ENCODE data around the gene ZNF428.
"Not testable (repeated sequence)": the region's sequence is repeated elsewhere in the genome, so short reads cannot be mapped to it uniquely, and the experiment has no call there.

Gene ZNF428

DNA sequence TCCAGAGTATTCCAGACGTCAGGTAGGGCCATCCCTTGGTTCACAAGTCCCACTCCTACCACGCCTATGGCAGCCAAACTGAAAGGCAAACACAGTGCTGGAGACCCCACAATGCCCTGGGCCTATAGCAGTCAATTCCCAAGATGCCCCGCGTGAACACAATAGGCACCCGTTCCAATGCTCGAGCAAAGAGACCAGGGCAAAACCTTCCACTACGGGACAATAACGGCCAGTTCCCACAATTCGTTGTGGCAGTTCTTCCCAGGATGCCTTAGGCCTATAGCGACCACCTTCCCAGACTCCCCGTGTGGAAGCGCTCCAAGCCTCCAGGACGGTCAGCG, 538 bp downstream of the ZNF428 start:
- FAIRE-seq (no peak), DNase-seq (ENCODE audit: low spot score) (peak; percentile 17)

DNA sequence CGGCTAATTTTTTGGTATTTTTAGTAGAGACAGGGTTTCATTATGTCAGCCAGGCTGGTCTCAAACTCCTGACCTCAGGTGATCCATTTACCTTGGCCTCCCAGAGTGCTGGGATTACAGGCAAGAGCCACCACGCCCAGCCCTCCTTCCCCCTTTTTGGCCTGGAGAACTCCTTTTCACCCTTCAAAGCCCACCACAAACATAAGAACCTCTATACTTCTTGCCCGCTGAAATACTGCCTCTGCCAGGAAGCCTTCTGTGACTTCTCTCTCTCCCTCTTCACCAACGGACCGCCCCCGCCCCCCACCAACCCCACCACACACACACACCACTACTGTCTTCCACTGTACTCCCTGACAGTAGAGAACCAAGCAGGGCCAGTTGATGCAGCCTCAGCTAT, 2.5 kb downstream of the ZNF428 start:
- DNase-seq (ENCODE audit: low spot score) (no peak), FAIRE-seq (no peak)

- no peak for FAIRE-seq
- DNase-seq (ENCODE audit: low spot score): no peak
Observed at GRCh38 chr19:43616306-43616705, 3.1 kb downstream of the ZNF428 start.

DNA sequence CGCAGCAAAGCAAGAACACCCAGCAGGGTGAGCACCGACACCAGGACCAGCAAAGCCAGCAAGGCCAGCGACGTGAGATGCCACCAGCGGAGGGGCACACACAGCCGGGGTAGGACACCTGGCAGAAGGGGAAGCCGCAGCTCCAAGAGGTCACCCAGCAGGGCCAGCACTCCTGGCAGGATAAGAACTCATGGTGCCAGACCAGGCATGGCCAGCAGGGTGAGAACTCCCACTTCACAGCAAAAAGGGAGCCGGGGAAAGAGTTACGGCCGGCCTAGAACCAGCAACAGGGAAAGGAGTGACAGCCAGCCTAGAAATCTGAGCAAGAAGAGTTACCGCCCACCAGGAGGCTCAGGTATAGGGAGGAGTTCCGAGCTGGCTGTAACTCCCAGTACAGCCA, 7.1 kb downstream of the ZNF428 start:
- no peak for DNase-seq (ENCODE audit: low spot score)
- FAIRE-seq: no peak

DNA sequence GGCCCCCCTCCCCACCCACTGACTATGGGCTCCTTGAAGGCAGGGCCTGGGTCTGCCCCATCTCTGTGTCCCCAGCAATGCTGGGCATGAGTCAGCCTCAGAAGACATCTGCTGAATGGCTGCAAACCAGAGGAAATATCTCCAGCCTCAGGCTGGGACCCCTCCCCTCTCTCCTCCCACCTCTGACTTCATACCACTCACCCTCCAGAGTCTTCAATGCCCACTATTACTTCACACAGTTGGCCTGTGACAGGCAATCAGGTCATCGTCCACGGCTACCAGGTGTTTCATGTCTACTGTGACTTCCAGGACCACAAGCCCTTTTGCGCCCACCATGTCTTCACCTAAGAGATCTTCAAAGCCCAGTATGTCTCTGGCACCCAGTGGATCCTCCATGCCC, 7.6 kb downstream of the ZNF428 start, which contains the start of gene SRRM5:
Gene SRRM5, plus strand, starts transcription at position 301 of the 400 bp plus-strand sequence. Its CDS starts 34 bp downstream, at position 335.
- DNase-seq (ENCODE audit: low spot score) (no peak), FAIRE-seq (no peak)

- FAIRE-seq (no peak), DNase-seq (ENCODE audit: low spot score) (no peak)
Observed at GRCh38 chr19:43610493-43610892, 8.9 kb downstream of the ZNF428 start.

- FAIRE-seq: no peak
- no peak for DNase-seq (ENCODE audit: low spot score)
Observed at GRCh38 chr19:43609872-43610271, 9.6 kb downstream of the ZNF428 start.

DNA sequence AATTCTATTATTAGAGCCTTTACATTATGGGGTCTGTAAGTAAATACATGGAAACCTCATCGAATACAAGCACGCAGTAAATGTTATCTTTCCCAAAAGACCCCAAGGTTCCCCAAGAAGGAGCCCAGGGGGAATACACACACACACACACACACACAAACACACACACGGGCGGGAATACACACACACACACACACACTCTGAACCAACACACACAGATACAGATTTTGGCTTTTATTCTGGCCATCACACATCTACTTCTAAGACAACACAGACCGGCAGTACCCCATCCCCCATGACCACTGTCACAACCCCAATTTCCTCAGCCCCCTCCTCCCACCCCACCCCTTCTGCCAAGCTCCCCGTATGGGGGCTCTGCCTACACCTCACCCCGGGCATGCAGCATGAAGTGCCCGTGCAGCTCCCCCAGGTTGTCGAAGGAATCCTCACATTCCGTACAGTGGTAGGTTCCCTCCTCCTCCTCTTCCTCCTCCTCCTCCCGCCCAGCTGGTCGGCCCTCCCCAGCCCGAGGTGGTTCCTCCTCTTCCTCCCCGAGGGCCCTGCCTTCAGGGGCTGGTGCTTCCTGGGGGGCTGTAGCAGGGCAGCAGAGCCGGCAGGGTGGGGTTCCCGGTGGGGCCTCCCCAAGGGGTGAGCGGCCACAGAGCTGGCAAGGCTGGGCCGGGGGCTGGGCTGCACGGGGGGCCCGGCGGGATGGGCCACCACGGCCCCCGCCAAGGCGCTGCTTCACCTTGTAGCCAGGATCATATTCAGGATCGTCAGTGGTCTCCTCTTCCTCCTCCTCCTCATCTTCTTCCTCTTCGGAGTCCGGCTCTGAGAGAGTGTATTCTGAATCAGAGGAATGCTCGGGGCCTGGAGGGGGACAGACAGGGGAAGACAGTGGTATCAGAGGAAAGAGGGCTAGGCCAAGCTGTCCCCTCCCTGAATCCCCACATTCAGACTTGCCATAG, 11.9 kb downstream of the ZNF428 start:
- FAIRE-seq: no peak
- no peak for DNase-seq (ENCODE audit: low spot score)

- DNase-seq (ENCODE audit: low spot score) (no peak), FAIRE-seq (no peak)
Observed at GRCh38 chr19:43606569-43607229, 12.7 kb downstream of the ZNF428 start.

- DNase-seq (ENCODE audit: low spot score) (no peak), FAIRE-seq (no peak)
Observed at GRCh38 chr19:43605875-43606568, 13.4 kb downstream of the ZNF428 start.

GRCh38 chr19:43600326-43600725, 19.1 kb downstream of the ZNF428 start:
- not testable (repeated sequence) for FAIRE-seq; DNase-seq (ENCODE audit: low spot score)

DNA sequence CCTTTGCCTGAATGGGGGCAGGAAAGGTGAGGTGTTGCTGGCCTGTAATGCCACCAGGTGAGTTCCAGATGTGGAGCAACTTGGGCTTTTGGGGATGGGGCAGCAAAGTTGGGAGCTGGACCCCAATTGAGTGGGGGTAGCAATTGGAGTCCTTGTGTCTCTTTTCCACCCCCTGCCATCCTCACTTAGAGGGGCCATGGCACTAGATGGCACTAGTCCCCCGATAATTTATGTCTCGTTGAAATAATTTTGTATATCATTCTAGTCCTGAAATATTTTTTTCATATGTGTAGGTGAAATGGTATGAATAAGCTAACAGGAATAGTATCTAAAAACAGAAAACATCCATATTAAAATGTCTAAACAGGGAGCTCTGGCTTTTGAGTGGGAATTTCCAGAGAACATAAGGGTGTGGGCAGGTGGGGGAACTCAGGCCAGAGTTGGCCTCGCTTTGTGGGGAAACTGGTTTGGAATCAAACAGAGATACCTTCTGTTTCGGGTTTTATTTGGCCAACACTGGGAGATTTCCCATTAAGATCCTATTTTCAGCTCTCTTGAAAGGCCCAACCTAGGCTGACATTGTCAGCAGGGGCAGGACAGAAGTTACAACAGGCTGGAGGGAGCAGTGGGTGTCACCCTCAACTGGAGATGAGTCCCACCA, 19.7 kb downstream of the ZNF428 start:
- FAIRE-seq (no peak), DNase-seq (ENCODE audit: low spot score) (no peak)

GRCh38 chr19:43598445-43599240, 20.8 kb downstream of the ZNF428 start:
- no peak for DNase-seq (ENCODE audit: low spot score)
- no peak for FAIRE-seq

- FAIRE-seq: no peak
- DNase-seq (ENCODE audit: low spot score): no peak
Observed at GRCh38 chr19:43597876-43598275, 21.6 kb downstream of the ZNF428 start.

DNA sequence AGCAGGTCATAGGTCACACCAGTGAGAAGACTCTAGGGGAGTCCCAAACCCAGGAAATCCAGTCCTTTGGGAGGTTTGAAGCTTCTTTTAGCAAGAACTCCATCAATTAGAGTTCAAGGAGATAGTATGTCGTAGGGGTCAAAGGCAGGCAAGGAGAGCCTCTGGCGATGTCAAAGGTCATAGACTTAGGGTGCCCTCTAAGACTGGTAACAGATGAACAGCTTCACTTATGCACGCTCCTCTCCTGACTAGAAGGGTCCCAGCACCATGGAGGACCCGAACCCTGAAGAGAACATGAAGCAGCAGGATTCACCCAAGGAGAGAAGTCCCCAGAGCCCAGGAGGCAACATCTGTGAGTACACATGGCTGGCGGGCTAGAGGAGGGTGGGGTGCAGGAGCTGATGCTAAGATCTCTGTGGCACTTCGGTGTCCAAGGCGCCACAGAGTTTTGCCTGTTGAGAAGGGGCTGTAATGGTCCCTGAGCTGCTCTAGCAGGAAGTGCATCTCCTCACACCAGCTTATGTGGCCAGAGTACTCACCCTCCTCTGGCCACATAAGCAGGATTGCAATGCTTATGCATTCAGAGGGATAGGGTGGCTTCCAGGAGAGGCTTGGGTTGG, 22.5 kb downstream of the ZNF428 start:
- no peak for FAIRE-seq
- DNase-seq (ENCODE audit: low spot score): no peak

DNA sequence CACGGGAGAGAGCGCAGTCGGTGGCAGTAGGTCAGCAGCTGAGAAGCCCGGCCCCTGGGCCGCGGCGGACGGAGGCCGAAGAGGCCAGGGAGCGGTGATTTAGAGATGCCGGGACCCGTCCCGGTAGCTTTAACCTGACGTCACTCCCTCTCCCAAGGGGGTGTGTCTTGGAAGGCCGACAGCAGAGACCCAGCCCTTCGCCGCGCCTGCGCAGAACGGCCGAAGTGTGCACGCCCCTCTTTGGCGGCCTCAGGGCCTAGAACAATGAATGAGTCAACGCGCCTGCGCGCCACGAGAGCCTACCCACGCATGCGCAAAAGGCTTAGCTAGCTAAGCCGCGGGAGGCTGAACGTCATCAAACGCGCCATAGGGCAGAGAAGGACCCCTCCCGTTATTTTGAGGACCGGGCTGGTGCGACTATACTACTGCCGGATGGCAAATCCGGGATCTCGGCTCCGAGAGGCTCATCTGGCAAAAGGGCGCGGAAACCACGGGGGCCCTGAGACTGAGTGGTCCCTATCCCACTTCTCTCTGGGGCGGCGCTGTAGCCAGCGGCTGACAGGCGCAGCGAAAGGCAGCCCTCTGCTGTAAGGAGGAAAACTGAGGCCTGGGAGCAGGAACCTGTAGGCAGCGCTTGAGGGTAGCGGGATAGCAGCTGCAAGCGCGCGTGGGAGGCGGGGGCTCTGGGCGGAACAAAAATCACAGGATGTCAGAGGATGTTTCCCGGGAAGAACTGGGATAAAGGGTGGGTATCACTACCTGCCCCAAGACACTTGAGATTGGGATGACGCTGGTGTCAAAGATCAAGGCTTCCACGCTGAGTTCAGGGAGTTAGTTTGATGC, 23.2 kb downstream of the ZNF428 start, which contains the start of the genes IRGQ and ZNF576:
Gene IRGQ, minus strand, starts transcription at position 136 of the 843 bp plus-strand sequence. CDS start 796 bp downstream, outside the sequence.
Gene ZNF576, plus strand, starts transcription at position 597 of the 843 bp plus-strand sequence. CDS start 514 bp downstream, outside the sequence.
- DNase-seq (ENCODE audit: low spot score) (peak; percentile 98), FAIRE-seq (peak; percentile 91)

DNA sequence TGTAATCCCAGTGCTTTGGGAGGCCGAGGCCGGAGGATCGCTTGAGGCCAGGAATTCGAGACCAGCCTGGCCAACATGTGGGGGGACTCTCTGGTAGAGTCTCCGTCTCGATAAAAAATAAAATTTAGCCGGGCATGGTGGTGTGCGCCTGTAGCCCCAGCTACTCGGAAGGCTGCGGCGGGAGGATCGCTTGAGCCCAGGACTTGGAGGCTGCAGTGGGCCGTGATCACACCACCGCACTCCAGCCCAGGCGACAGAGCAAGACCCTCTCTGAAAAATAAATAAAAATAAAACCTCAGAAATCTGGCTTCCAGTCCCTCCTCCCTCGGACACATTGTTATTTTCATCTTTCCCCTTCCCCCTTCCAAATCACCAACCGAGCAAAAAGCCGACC, 23.8 kb downstream of the ZNF428 start:
- FAIRE-seq: no peak
- DNase-seq (ENCODE audit: low spot score): no peak

- FAIRE-seq: no peak
- DNase-seq (ENCODE audit: low spot score): peak; percentile 38
Observed at GRCh38 chr19:43594710-43595604, 24.5 kb downstream of the ZNF428 start.
